Astrocyte (in vitro differentiated cells and primary cell): ENCODE measurements around the gene WDR5B. TPM values are rescaled to one million over a fixed set of nuclear protein-coding genes. Genes with fewer than 3 reads are reported as not detected.

Source experiments
- DNase-seq: peaks from one replicate; pipeline ENCODE4 v3.0.0-alpha.2; 2010; ENCODE audit warnings: low read depth
- FAIRE-seq: peaks from 2 replicates; lab custom pipeline; 2011; peaks lifted over from hg19 to GRCh38; lab: Jason Lieb, UNC
- H2AFZ ChIP-seq: 2 replicates; pipeline ENCODE4 v1.6.0; 2012; ENCODE audit warnings: low read depth, low read length, inconsistent platforms
- H3K27ac ChIP-seq: 2 replicates; pipeline ENCODE4 v1.5.1; 2011; ENCODE audit warnings: low read depth, low read length, inconsistent platforms
- H3K27me3 ChIP-seq: 2 replicates; pipeline ENCODE4 v1.6.0; 2011; ENCODE audit warnings: low read length, inconsistent platforms; ENCODE audit not compliant: insufficient read depth
- H3K36me3 ChIP-seq: 2 replicates; pipeline ENCODE4 v1.5.1; 2011; ENCODE audit warnings: low read length, inconsistent platforms; ENCODE audit not compliant: insufficient read depth
- H3K4me1 ChIP-seq: 2 replicates; pipeline ENCODE4 v1.5.1; 2011; ENCODE audit warnings: low read length, inconsistent platforms; ENCODE audit not compliant: insufficient read depth
- H3K4me2 ChIP-seq: 2 replicates; pipeline ENCODE4 v1.6.0; 2012; ENCODE audit warnings: low read length, inconsistent platforms
- H3K4me3 ChIP-seq: 2 replicates; pipeline ENCODE4 v1.5.1; 2011; ENCODE audit warnings: low read depth, mild to moderate bottlenecking, low read length, inconsistent platforms; ENCODE audit not compliant: insufficient read depth
- H3K79me2 ChIP-seq: 2 replicates; pipeline ENCODE4 v1.6.0; 2012; ENCODE audit warnings: mild to moderate bottlenecking, low read length, inconsistent platforms; ENCODE audit not compliant: insufficient read depth
- H3K9ac ChIP-seq: 2 replicates; pipeline ENCODE4 v1.6.0; 2012; ENCODE audit warnings: mild to moderate bottlenecking, low read length, inconsistent platforms
- H3K9me3 ChIP-seq: 2 replicates; pipeline ENCODE4 v1.5.1; 2012; ENCODE audit warnings: low read depth, mild to moderate bottlenecking, low read length, inconsistent platforms; ENCODE audit not compliant: insufficient read depth
- H4K20me1 ChIP-seq: 2 replicates; pipeline ENCODE4 v1.6.0; 2012; ENCODE audit warnings: low read length, inconsistent platforms; ENCODE audit not compliant: insufficient read depth
- H3K27ac Mint-ChIP-seq: one replicate; pipeline ENCODE4 v1.8.0; 2021; ENCODE audit warnings: mild to moderate bottlenecking, mixed read lengths; ENCODE audit not compliant: unreplicated experiment
- H3K27me3 Mint-ChIP-seq: one replicate; pipeline ENCODE4 v1.8.0; 2021; ENCODE audit warnings: low read depth, mixed read lengths; ENCODE audit not compliant: unreplicated experiment
- H3K36me3 Mint-ChIP-seq: one replicate; pipeline ENCODE4 v1.8.0; 2021; ENCODE audit warnings: low read depth, mixed read lengths; ENCODE audit not compliant: unreplicated experiment
- H3K4me1 Mint-ChIP-seq: one replicate; pipeline ENCODE4 v1.8.0; 2021; ENCODE audit warnings: low read depth, mixed read lengths; ENCODE audit not compliant: unreplicated experiment
- H3K4me3 Mint-ChIP-seq: one replicate; pipeline ENCODE4 v1.8.0; 2021; ENCODE audit warnings: mild to moderate bottlenecking, moderate library complexity, mixed read lengths; ENCODE audit not compliant: unreplicated experiment
- H3K9me3 Mint-ChIP-seq: one replicate; pipeline ENCODE4 v1.8.0; 2021; ENCODE audit warnings: mild to moderate bottlenecking, mixed read lengths; ENCODE audit not compliant: unreplicated experiment
- CTCF ChIP-seq: IDR thresholded peaks from 2 replicates; pipeline ENCODE4 v1.5.1; 2011; ENCODE audit warnings: low read depth, mild to moderate bottlenecking, inconsistent platforms, low read length, moderate library complexity; ENCODE audit not compliant: insufficient read depth
- EZH2 ChIP-seq: IDR thresholded peaks from 2 replicates; pipeline ENCODE4 v1.6.1; 2012; ENCODE audit warnings: mild to moderate bottlenecking, low read length, inconsistent platforms; ENCODE audit not compliant: insufficient read depth
- total RNA-seq: library from RNA; stranded (reverse); gene quantifications from 2 replicates; pipeline ENCODE4 v1.2.1, GENCODE V29; 2021

Gene WDR5B
- total RNA-seq, 1 donor from 2014 or later, result 3.9 TPM

GRCh38 chr3:122394173-122394572 lies 21.7 kb downstream of the WDR5B start:
- no peak overlapping the region for H3K4me3 Mint-ChIP-seq
- Histone ChIP-seq H3K27ac (no peak overlapping the region), H3K79me2 (no peaks in the 10 kb centered on the region), H3K36me3 (no peaks in the 10 kb centered on the region), H3K9me3 (no peaks in the 10 kb centered on the region), H4K20me1 (no peaks in the 10 kb centered on the region), H2AFZ (no peak overlapping the region), H3K4me1 (peaks cover 5% of the 10 kb centered on the region), H3K27me3 (no peaks in the 10 kb centered on the region), H3K4me2 (no peak overlapping the region), H3K4me3 (no peak overlapping the region), H3K9ac (no peak overlapping the region)
- no peaks in the 10 kb centered on the region for H3K27me3 Mint-ChIP-seq
- no peaks in the 10 kb centered on the region for H3K36me3 Mint-ChIP-seq
- FAIRE-seq (no peak), DNase-seq (no peak)
- TF ChIP-seq EZH2, result no peak
- no peak for TF ChIP-seq CTCF
- peak overlapping the region; percentile 93 for H3K27ac Mint-ChIP-seq
- peaks cover 44% of the 10 kb centered on the region for H3K4me1 Mint-ChIP-seq
- H3K9me3 Mint-ChIP-seq, result peaks cover 2% of the 10 kb centered on the region

GRCh38 chr3:122392868-122393844 lies 22.7 kb downstream of the WDR5B start:
- Histone ChIP-seq H3K36me3 (no peaks in the 10 kb centered on the region), H3K27ac (no peak overlapping the region), H3K4me2 (no peak overlapping the region), H2AFZ (no peak overlapping the region), H3K4me1 (peaks cover 5% of the 10 kb centered on the region), H3K79me2 (no peaks in the 10 kb centered on the region), H3K9me3 (no peaks in the 10 kb centered on the region), H4K20me1 (no peaks in the 10 kb centered on the region), H3K27me3 (no peaks in the 10 kb centered on the region), H3K9ac (no peak overlapping the region), H3K4me3 (no peak overlapping the region)
- H3K27ac Mint-ChIP-seq, result peak overlapping the region; percentile 93
- no peak for FAIRE-seq
- DNase-seq, result peak; percentile 48
- no peaks in the 10 kb centered on the region for H3K27me3 Mint-ChIP-seq
- TF ChIP-seq EZH2 (no peak), CTCF (peak; percentile 85)
- H3K4me1 Mint-ChIP-seq, result peaks cover 46% of the 10 kb centered on the region
- H3K36me3 Mint-ChIP-seq, result no peaks in the 10 kb centered on the region
- H3K9me3 Mint-ChIP-seq, result peaks cover 2% of the 10 kb centered on the region
- H3K4me3 Mint-ChIP-seq, result no peak overlapping the region
